Mesangial cell (primary cell): ENCODE results near the gene CDK9. TPM values are rescaled to one million over a fixed set of nuclear protein-coding genes. Genes with fewer than 3 reads are reported as not detected.

ENCODE experiments used
- total RNA-seq: library from RNA; depleted of rRNA; stranded (reverse); fragments of >200 nt; gene quantifications from 2 replicates; pipeline ENCODE4 v1.2.3, GENCODE V29; 2015

CDK9 gene
- 24.3 and 44.4 TPM in 2 replicates for total RNA-seq

GRCh38 chr9:127785933-127786772, at the start of gene CDK9:
Gene CDK9 (plus strand): TSS chr9:127786034. CDS start chr9:127786149, 115 bp downstream.

DNA sequence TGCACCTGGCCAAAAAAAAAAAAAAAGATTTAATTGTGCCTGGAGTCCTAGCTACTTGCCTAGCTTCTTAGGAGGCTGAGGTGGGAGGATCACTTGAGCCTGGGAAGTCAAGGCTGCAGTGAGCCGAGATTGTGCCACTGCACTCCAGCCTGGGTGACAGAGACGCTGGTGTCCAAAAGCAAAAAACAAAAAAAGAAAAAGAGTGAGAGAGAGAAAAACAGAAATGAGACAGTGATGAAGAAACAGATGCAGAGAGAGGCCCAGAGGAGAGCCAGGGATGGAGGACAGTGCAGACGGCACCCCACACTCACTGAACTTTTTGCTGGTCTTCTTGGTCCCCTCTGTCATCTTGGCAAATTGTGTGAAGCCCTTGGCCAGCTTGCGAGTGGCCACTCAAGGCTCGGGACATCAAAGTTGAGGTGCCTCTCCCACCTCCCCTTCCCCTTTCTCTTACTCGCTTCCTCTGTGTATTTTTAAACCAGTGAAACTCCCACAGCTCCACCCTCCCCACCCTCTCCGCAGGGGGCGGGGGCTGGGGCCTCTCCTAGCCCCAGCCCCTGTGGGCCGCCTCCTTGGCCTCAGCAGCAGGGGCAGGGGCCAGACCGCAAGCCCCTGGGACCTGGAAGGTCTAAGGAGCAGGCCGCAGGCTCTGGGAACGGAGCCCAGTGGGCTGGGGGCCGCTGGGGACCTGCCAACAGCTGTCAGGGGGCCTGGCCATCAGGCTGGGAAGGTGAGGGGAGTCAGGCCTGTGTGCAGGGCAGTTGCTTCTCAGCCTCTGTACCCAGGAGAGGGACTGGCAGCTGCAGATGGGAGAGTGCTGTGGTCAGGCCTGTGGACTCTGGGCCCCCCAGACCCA, 7.3 kb upstream of the CDK9 start, which contains the start of gene SH2D3C:
TSS of gene SH2D3C (minus strand) at position 387 of the 856 bp plus-strand sequence. CDS start at position 348, 39 bp downstream.

GRCh38 chr9:127802576-127803443, 17.0 kb downstream of the CDK9 start, which contains the start of gene FPGS:
Gene FPGS (plus strand): TSS chr9:127802882. CDS start chr9:127802925, 43 bp downstream.

Other genes with a start within 250 kb of the CDK9 start
- 7.7 and 14.5 TPM in 2 replicates for gene STXBP1, start 173.8 kb upstream of the CDK9 start, total RNA-seq
- not detected in 2 replicates for gene CFAP157, start 79.0 kb upstream of the CDK9 start, total RNA-seq
- gene PTRH1, start 70.4 kb upstream of the CDK9 start, total RNA-seq, result 44.1 and 56.1 TPM in 2 replicates
- gene TTC16, start 70.0 kb upstream of the CDK9 start, total RNA-seq, result under 0.01 TPM in 1 of 2 replicates, not detected in the other
- gene TOR2A, start 50.7 kb upstream of the CDK9 start, total RNA-seq, result 20.5 and 22.0 TPM in 2 replicates
- 0.25 TPM in 1 of 2 replicates, not detected in the other for gene SH2D3C, start 7.4 kb upstream of the CDK9 start, total RNA-seq
- gene FPGS, start 16.8 kb downstream of the CDK9 start, total RNA-seq, result 65.0 and 102 TPM in 2 replicates
- 24.2 and 29.0 TPM in 2 replicates for gene ENG, start 68.6 kb downstream of the CDK9 start, total RNA-seq
- 29.5 and 40.1 TPM in 2 replicates for gene AK1, start 91.6 kb downstream of the CDK9 start, total RNA-seq
- 37.0 and 62.6 TPM in 2 replicates for gene ST6GALNAC6, start 113.6 kb downstream of the CDK9 start, total RNA-seq
- gene ST6GALNAC4, start 131.0 kb downstream of the CDK9 start, total RNA-seq, result 34.1 and 46.1 TPM in 2 replicates
- gene PIP5KL1, start 144.7 kb downstream of the CDK9 start, total RNA-seq, result 2.5 and 4.2 TPM in 2 replicates
- gene DPM2, start 151.8 kb downstream of the CDK9 start, total RNA-seq, result 32.8 and 39.1 TPM in 2 replicates
- gene EEIG1, start 195.0 kb downstream of the CDK9 start, total RNA-seq, result 4.6 and 9.5 TPM in 2 replicates